GM12892 (cell line): ENCODE measurements around the gene MAGI2.

Experiments used
- POLR2A ChIP-seq: IDR thresholded peaks from 2 replicates; pipeline ENCODE4 v1.6.1; 2011; ENCODE audit warnings: low read depth, low read length, control low read depth
- POLR2AphosphoS5 ChIP-seq: IDR thresholded peaks from 2 replicates; pipeline ENCODE4 v1.6.1; 2011; ENCODE audit warnings: low read depth, low read length, control low read depth
- TAF1 ChIP-seq: IDR thresholded peaks from 2 replicates; pipeline ENCODE4 v1.6.1; 2011; ENCODE audit warnings: low read depth, mild to moderate bottlenecking, control low read depth, low read length, borderline replicate concordance

- TF ChIP-seq POLR2A (no peak), POLR2AphosphoS5 (no peak), TAF1 (no peak)
These were observed 47.3 kb upstream of the MAGI2 start for GRCh38 chr7:79500759-79501158.
